ENCODE data around the gene CAD.
"Not testable (repeated sequence)": the region's sequence is repeated elsewhere in the genome, so short reads cannot be mapped to it uniquely, and the experiment has no call there.

CAD gene

DNA sequence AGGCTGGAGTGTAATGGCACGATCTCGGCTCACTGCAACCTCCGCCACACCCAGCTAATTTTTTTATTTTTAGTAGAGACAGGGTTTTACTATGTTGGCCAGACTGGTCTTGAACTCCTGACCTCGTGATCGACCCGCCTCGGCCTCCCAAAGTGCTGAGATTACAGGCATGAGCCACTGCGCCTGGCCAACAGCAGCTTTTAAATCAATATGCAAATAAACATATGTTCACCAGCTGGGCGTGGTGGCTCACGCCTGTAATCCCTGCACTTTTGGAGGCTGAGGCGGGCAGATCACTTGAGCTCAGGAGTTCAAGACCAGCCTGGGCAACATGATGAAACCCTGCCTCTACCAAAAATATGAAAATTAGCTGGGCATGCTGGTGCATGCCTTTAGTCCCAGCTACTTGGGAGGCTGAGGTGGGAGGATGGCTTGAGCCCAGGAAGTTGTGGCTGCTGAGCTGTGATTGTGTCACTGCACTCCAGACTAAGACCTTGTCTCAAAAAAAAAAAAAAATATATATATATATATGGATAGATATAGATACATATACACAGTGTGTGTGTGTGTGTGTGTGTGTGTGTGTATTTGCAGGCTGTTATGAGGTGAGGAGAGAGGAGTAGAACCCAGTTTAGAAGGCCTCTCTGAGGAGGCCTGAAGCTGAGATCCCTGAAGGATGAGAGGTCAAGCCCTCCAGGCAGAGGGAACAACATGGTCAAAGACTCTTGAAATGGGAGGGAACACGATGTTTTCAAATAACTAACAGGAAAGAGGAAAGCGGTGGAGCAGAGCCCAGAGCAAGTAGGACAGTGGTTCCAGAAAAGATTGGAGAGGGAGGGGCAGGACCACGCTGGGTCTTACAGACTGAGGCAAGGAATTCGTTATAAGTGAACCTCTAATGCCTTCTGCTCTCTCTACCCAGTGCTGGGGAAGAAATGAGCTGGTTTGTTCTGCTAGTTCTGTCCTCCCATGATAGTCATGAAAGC lies 55.7 kb downstream of the CAD start:
- not testable (repeated sequence) for H3K36me3 Mint-ChIP-seq, H3K27ac Mint-ChIP-seq, H3K9me3 Mint-ChIP-seq, H3K27me3 Mint-ChIP-seq, H3K4me1 Mint-ChIP-seq, H3K4me3 Mint-ChIP-seq

- H3K27me3 Mint-ChIP-seq, result peaks cover 4% of the 10 kb centered on the region
- peaks cover 8% of the 10 kb centered on the region for H3K4me1 Mint-ChIP-seq
- H3K9me3 Mint-ChIP-seq, result no peaks in the 10 kb centered on the region
- H3K27ac Mint-ChIP-seq, result no peak within 1 kb of the TSS
- no peaks in the 10 kb centered on the region for H3K36me3 Mint-ChIP-seq
- H3K4me3 Mint-ChIP-seq, result no peak within 1 kb of the TSS
These were observed 58.3 kb downstream of the CAD start, which contains the start of gene DNAJC5G for GRCh38 chr2:27275211-27276150. Gene DNAJC5G (plus strand): TSS chr2:27275433. CDS start chr2:27276729, 1,296 bp downstream.

- Mint-ChIP-seq H3K9me3 (no peaks in the 10 kb centered on the region), H3K36me3 (no peaks in the 10 kb centered on the region), H3K27ac (no peak overlapping the region), H3K4me3 (no peak overlapping the region), H3K27me3 (peaks cover 4% of the 10 kb centered on the region), H3K4me1 (peaks cover 8% of the 10 kb centered on the region)
These were observed 60.8 kb downstream of the CAD start for GRCh38 chr2:27278010-27278409.

DNA sequence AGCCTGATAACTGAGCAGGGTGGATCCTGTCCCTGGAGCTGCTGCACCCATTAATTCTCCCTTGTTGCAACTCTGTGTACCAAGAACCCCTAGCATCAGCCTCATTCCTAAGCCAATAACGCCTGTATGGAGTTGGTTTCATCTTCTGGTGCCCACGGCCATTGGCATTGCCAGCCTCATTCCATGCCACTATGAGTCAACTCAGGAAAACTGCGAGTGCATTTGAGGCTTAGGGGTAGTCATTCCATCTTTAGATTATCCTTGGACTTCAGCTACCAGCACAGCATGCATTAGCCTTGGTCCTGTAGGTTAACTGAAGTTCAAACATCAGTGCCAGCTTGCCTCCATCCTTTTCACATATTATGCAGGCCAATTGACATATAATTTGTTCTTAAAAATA lies 63.7 kb downstream of the CAD start:
- H3K9me3 Mint-ChIP-seq, result no peaks in the 10 kb centered on the region
- H3K4me1 Mint-ChIP-seq, result peaks cover 8% of the 10 kb centered on the region
- no peaks in the 10 kb centered on the region for H3K36me3 Mint-ChIP-seq
- no peak overlapping the region for H3K4me3 Mint-ChIP-seq
- no peak overlapping the region for H3K27ac Mint-ChIP-seq
- H3K27me3 Mint-ChIP-seq, result peaks cover 2% of the 10 kb centered on the region

DNA sequence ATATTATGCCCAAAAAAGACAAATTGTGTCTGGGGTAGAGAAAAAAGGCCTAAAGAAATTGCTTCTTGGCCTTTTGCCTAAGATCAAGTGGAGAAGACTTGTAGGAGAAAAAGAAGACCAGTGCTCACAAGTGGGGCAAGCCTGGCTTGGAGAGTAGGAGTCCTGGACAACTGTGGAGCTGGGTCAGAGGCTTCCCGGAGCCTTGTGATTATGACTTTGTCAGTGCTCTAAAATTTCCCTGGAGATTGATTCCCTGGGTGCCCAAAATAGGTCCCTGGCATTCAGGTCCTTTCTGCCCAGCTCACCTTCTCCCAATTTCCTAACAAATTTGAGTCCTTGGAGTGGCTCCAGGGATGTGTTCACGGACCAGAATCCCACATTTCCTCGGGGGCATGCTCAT lies 64.3 kb downstream of the CAD start:
- Mint-ChIP-seq H3K27me3 (peaks cover 2% of the 10 kb centered on the region), H3K4me3 (no peak overlapping the region), H3K9me3 (no peaks in the 10 kb centered on the region), H3K27ac (no peak overlapping the region), H3K4me1 (peaks cover 8% of the 10 kb centered on the region), H3K36me3 (no peaks in the 10 kb centered on the region)

DNA sequence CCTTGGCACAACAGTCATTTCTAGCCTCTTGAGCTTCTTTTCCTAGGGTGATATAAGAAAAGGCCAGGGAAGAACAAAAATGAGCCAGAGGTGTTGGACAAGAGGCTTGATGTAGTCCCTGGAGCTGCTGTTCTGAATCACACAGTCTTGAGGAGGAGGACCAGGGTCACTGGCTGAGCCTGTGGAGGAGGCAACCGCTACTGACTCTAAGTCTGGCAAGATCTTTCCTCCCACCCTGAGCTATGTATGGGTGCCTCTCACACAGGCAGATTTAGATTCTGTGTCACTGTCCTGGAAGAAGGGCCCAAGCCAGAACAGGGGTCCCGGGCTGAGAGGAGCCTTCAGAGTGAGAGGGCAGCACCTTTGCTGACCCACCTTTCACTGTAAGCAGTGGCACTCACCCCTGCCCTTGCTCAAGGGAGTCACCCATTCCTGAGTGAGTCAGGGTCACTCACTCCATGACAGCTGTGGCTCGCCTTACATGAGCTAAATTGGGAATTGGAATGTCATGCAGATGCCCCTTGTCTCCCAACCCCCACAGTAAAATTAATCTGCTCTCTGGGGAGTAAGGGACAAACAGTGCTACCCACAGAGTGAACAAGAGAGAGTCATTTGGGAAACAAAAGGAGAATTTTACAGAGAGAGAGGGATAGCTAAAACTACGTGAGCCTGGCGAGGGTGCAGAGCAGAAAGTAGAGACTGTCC lies 64.8 kb downstream of the CAD start, which contains the start of gene TRIM54:
Gene TRIM54, plus strand, starts transcription at position 575 of the 705 bp plus-strand sequence. CDS start 303 bp downstream, outside the sequence.
- H3K27ac Mint-ChIP-seq, result no peak within 1 kb of the TSS
- H3K4me3 Mint-ChIP-seq, result no peak within 1 kb of the TSS
- H3K9me3 Mint-ChIP-seq, result no peaks in the 10 kb centered on the region
- no peaks in the 10 kb centered on the region for H3K36me3 Mint-ChIP-seq
- H3K27me3 Mint-ChIP-seq, result peaks cover 2% of the 10 kb centered on the region
- peaks cover 8% of the 10 kb centered on the region for H3K4me1 Mint-ChIP-seq

GRCh38 chr2:27282892-27283291 lies 65.7 kb downstream of the CAD start:
- Mint-ChIP-seq H3K27ac (no peak overlapping the region), H3K4me1 (peaks cover 8% of the 10 kb centered on the region), H3K36me3 (no peaks in the 10 kb centered on the region), H3K9me3 (no peaks in the 10 kb centered on the region), H3K4me3 (no peak overlapping the region), H3K27me3 (peaks cover 2% of the 10 kb centered on the region)

DNA sequence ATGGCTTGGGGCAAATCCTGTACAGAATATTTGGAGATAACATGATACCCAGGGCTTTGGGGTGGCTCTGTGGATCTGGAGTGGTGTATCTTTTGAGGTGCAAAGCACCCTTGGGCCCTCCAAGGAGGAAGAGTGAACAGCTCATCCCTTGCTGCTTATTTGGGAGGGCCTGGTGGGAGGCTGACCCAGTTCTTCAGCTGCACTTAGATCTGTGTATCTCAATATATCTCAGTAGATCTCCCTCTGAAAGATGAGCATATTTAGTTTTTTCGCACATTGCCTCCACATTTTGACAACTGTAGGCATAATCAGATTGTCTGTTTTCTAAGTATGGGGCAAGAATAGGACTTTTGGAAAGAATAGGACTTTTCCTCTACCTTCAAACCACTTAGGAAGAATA lies 67.8 kb downstream of the CAD start:
- peaks cover under 1% of the 10 kb centered on the region for H3K4me1 Mint-ChIP-seq
- no peak overlapping the region for H3K4me3 Mint-ChIP-seq
- peaks cover 3% of the 10 kb centered on the region for H3K27me3 Mint-ChIP-seq
- no peaks in the 10 kb centered on the region for H3K36me3 Mint-ChIP-seq
- H3K27ac Mint-ChIP-seq, result no peak overlapping the region
- H3K9me3 Mint-ChIP-seq, result no peaks in the 10 kb centered on the region

GRCh38 chr2:27285481-27285880 lies 68.3 kb downstream of the CAD start:
- Mint-ChIP-seq H3K36me3 (no peaks in the 10 kb centered on the region), H3K9me3 (no peaks in the 10 kb centered on the region), H3K4me3 (no peak overlapping the region), H3K27me3 (peaks cover 3% of the 10 kb centered on the region), H3K4me1 (no peaks in the 10 kb centered on the region), H3K27ac (no peak overlapping the region)

DNA sequence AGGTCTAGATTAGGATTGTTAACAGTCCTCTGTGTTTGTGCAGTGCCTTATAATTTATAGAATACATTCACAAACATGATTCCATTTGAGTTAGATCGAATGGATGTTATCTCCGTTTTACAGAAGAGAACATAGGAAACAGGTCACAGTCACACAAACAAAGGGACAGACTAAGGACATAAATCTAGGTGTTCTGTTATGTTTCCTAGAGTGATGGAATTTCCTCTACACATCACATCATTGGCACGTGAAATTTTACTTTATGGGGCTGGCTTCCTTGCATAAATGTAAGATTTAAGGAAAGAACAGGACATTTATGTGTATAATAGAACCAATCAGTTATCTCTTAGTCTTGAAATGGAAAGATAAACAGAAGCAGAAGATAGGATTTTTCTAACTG lies 71.4 kb downstream of the CAD start:
- peaks cover 6% of the 10 kb centered on the region for H3K27me3 Mint-ChIP-seq
- H3K4me3 Mint-ChIP-seq, result no peak overlapping the region
- H3K27ac Mint-ChIP-seq, result no peak overlapping the region
- H3K36me3 Mint-ChIP-seq, result no peaks in the 10 kb centered on the region
- H3K9me3 Mint-ChIP-seq, result no peaks in the 10 kb centered on the region
- no peaks in the 10 kb centered on the region for H3K4me1 Mint-ChIP-seq

- Mint-ChIP-seq H3K4me3 (no peak overlapping the region), H3K36me3 (no peaks in the 10 kb centered on the region), H3K4me1 (no peaks in the 10 kb centered on the region), H3K27me3 (peaks cover 6% of the 10 kb centered on the region), H3K27ac (no peak overlapping the region), H3K9me3 (no peaks in the 10 kb centered on the region)
These were observed 73.4 kb downstream of the CAD start for GRCh38 chr2:27290549-27290948.

- no peak overlapping the region for H3K27ac Mint-ChIP-seq
- peaks cover 6% of the 10 kb centered on the region for H3K27me3 Mint-ChIP-seq
- H3K4me3 Mint-ChIP-seq, result no peak overlapping the region
- no peaks in the 10 kb centered on the region for H3K36me3 Mint-ChIP-seq
- H3K9me3 Mint-ChIP-seq, result no peaks in the 10 kb centered on the region
- H3K4me1 Mint-ChIP-seq, result no peaks in the 10 kb centered on the region
These were observed 74.7 kb downstream of the CAD start for GRCh38 chr2:27291865-27292264.
